HepG2 (cell line): Measurements from ENCODE around the gene BTN1A1. TPM values are rescaled to one million over a fixed set of nuclear protein-coding genes. Genes with fewer than 3 reads are reported as not detected.

ENCODE experiments used
- ATF1 ChIP-seq: IDR thresholded peaks from 2 replicates; pipeline ENCODE4 v1.6.1; 2016; ENCODE audit warnings: mild to moderate bottlenecking, control low read depth
- GLI4 ChIP-seq: sonication (generic); formaldehyde crosslinking; IDR thresholded peaks from 2 replicates; pipeline ENCODE4 v1.5.1; 2020; ENCODE audit warnings: missing genetic modification reagents, mild to moderate bottlenecking, moderate library complexity, borderline replicate concordance
- HNF1A ChIP-seq, 2 experiments: sonication (generic) in 1 of 2; formaldehyde crosslinking in 1 of 2; IDR thresholded peaks; 2 replicates each; pipeline versions ENCODE4 v1.4.0 to v1.6.1; 2016 to 2020; ENCODE audit warnings: borderline replicate concordance in 1 of 2, low read depth in 1 of 2, mild to moderate bottlenecking in 1 of 2, missing genetic modification reagents in 1 of 2
- HOXA3 ChIP-seq: sonication (generic); formaldehyde crosslinking; IDR thresholded peaks from 2 replicates; pipeline ENCODE4 v1.5.0; 2020; ENCODE audit warnings: missing genetic modification reagents
- IKZF4 ChIP-seq: sonication (generic); formaldehyde crosslinking; IDR thresholded peaks from 2 replicates; pipeline ENCODE4 v1.5.1; 2020; ENCODE audit warnings: borderline replicate concordance, mild to moderate bottlenecking, low read depth, missing genetic modification reagents; ENCODE audit errors: not compliant biosample characterization
- IKZF5 ChIP-seq: IDR thresholded peaks from 2 replicates; pipeline ENCODE4 v1.6.1; 2018; ENCODE audit warnings: missing genetic modification reagents, mild to moderate bottlenecking, missing compliant biosample characterization
- MEIS2 ChIP-seq: sonication (generic); formaldehyde crosslinking; IDR thresholded peaks from 2 replicates; pipeline ENCODE4 v1.9.0; 2021; ENCODE audit warnings: mild to moderate bottlenecking, missing genetic modification reagents
- NFKB2 ChIP-seq: sonication (generic); formaldehyde crosslinking; IDR thresholded peaks from 2 replicates; pipeline ENCODE4 v1.4.0; 2020; ENCODE audit warnings: missing genetic modification reagents, borderline replicate concordance
- PBX3 ChIP-seq: sonication (generic); formaldehyde crosslinking; IDR thresholded peaks from 2 replicates; pipeline ENCODE4 v1.8.1; 2023; ENCODE audit warnings: missing genetic modification reagents, inconsistent platforms, borderline replicate concordance
- PCBP1 ChIP-seq: fragments of 200-400 bp; formaldehyde crosslinking; IDR thresholded peaks from 2 replicates; pipeline ENCODE4 v1.6.1; 2017; ENCODE audit warnings: mild to moderate bottlenecking, low read depth, low read length, borderline replicate concordance
- POLR2AphosphoS5 ChIP-seq: IDR thresholded peaks from 2 replicates; pipeline ENCODE4 v1.6.1; 2012; ENCODE audit warnings: low read depth, low read length
- TARDBP ChIP-seq: sonication (generic); formaldehyde crosslinking; IDR thresholded peaks from 2 replicates; pipeline ENCODE4 v1.8.0; 2022; ENCODE audit warnings: mild to moderate bottlenecking, missing genetic modification reagents
- ZBTB38 ChIP-seq: sonication (generic); formaldehyde crosslinking; IDR thresholded peaks from 2 replicates; pipeline ENCODE4 v1.5.1; 2020; ENCODE audit warnings: mild to moderate bottlenecking, missing genetic modification reagents
- ZFP36 ChIP-seq: fragments of 150-350 bp; IDR thresholded peaks from 2 replicates; pipeline ENCODE4 v1.6.1; 2018; ENCODE audit warnings: borderline replicate concordance, low read length, low read depth; ENCODE audit not compliant: partially characterized antibody
- ZNF138 ChIP-seq: sonication (generic); formaldehyde crosslinking; IDR thresholded peaks from 2 replicates; pipeline ENCODE4 v1.5.0; 2020; ENCODE audit warnings: mild to moderate bottlenecking, low read depth, missing genetic modification reagents
- ZNF205 ChIP-seq: IDR thresholded peaks from 2 replicates; pipeline ENCODE4 v1.6.1; 2018; ENCODE audit warnings: missing biosample characterization, missing genetic modification reagents
- ZNF282 ChIP-seq: fragments of 450-650 bp; IDR thresholded peaks from 2 replicates; pipeline ENCODE4 v1.6.1; 2018; ENCODE audit not compliant: partially characterized antibody
- ZNF510 ChIP-seq: sonication (generic); formaldehyde crosslinking; IDR thresholded peaks from 2 replicates; pipeline ENCODE4 v1.4.0; 2020; ENCODE audit warnings: low read depth, mild to moderate bottlenecking, missing genetic modification reagents
- ZNF569 ChIP-seq: sonication (generic); formaldehyde crosslinking; IDR thresholded peaks from 2 replicates; pipeline ENCODE4 v1.5.0; 2020; ENCODE audit warnings: mild to moderate bottlenecking, missing genetic modification reagents, moderate library complexity, borderline replicate concordance
- ZXDC ChIP-seq: sonication (generic); formaldehyde crosslinking; IDR thresholded peaks from 2 replicates; pipeline ENCODE4 v1.5.0; 2020; ENCODE audit warnings: mild to moderate bottlenecking, missing genetic modification reagents
- polyA plus RNA-seq, 8 experiments: library from polyadenylated mRNA; depleted of rRNA in 3 of 8; stranded (reverse) in 7 of 8; unstranded in 1 of 8; fragments of >200 nt; fragmentation: Illumina TruSeq in 4 of 8; extraction: Trizol in 4 of 8; gene quantifications; 2 replicates each; pipeline versions ENCODE4 v1.2.1 to v1.2.3, GENCODE V29; 2011 to 2016; ENCODE audit warnings: low read depth in 4 of 8, missing spikeins in 1 of 8, mixed read lengths in 1 of 8; ENCODE audit not compliant: insufficient read depth in 1 of 8
- total RNA-seq, 5 experiments: library from RNA; depleted of rRNA; stranded (reverse); fragments of >200 nt; fragmentation: Illumina TruSeq; extraction: Trizol; gene quantifications; 2 replicates each; pipeline ENCODE4 v1.2.3, GENCODE V29; 2016; ENCODE audit warnings: low read depth in 1 of 5

The BTN1A1 gene
- total and polyA plus RNA-seq, 2 of the 13 experiments (the other 11 are each of a cell fraction or from before 2014, with no cell fraction given) = 0.04 TPM; not detected in 1

- TF ChIP-seq IKZF5 (CRISPR knock-in tag) (peak; percentile 67), HNF1A (IDR thresholded peaks at IDR 0.05; ENCODE audit: low read depth) (no peak), HNF1A (CRISPR knock-in tag; IDR thresholded peaks at IDR 0.05; ENCODE audit: borderline replicate concordance) (no peak), IKZF4 (CRISPR knock-in tag) (peak; percentile 52), ZNF205 (CRISPR knock-in tag) (peak; percentile 59; the same call in 1 of the 2 replicates), ATF1 (no peak), POLR2AphosphoS5 (peak; percentile 88), TARDBP (CRISPR knock-in tag) (peak; percentile 79; the same call in 1 of the 2 replicates), MEIS2 (CRISPR knock-in tag) (no peak), PBX3 (CRISPR knock-in tag) (no peak), ZNF569 (CRISPR knock-in tag) (no peak), ZNF282 (no peak), ZNF138 (CRISPR knock-in tag) (0 out of 2 replicates have a peak, but pooled peaks have one; percentile 35), GLI4 (CRISPR knock-in tag) (peak; percentile 20; the same call in 1 of the 2 replicates), ZNF510 (CRISPR knock-in tag) (no peak), PCBP1 (no peak), NFKB2 (peak; percentile 90), ZXDC (CRISPR knock-in tag) (no peak; the same call in 1 of the 2 replicates), HOXA3 (peak; percentile 56; the same call in 1 of the 2 replicates), ZBTB38 (CRISPR knock-in tag) (peak; percentile 86), ZFP36 (no peak)
Observed at GRCh38 chr6:26520237-26520849, 20.2 kb downstream of the BTN1A1 start (continued).
